GM23338 (cell line): Measurements from ENCODE around the gene DNAJB8. TPM values are rescaled to one million over a fixed set of nuclear protein-coding genes. Genes with fewer than 3 reads are reported as not detected.

ENCODE experiments used
- ATAC-seq: fragments of 200-7000 bp; cut with Tn5 transposase; 3 replicates; pipeline ENCODE4 v1.9.1; 2020
- DNase-seq: peaks from one replicate; pipeline ENCODE4 v3.0.0-alpha.2; 2015; ENCODE audit warnings: low spot score
- H2AFZ ChIP-seq: fragments of 200-600 bp; sonication (generic); 2 replicates; pipeline ENCODE4 v1.8.0; 2016; ENCODE audit warnings: antibody characterized with exemption, mild to moderate bottlenecking, moderate library complexity
- H3F3A ChIP-seq: fragments of 200-600 bp; sonication (generic); replicated peaks from 2 replicates; pipeline ENCODE4 v1.8.0; 2017; ENCODE audit warnings: antibody characterized with exemption, mixed run types, low read depth
- H3K27ac ChIP-seq: fragments of 200-600 bp; sonication (generic); 2 replicates; pipeline ENCODE4 v1.6.1; 2016; ENCODE audit warnings: low read depth
- H3K27me3 ChIP-seq: fragments of 200-600 bp; sonication (generic); 2 replicates; pipeline ENCODE4 v1.8.0; 2016; ENCODE audit warnings: mild to moderate bottlenecking, mixed run types, moderate library complexity; ENCODE audit not compliant: insufficient read depth
- H3K36me3 ChIP-seq: fragments of 200-600 bp; sonication (generic); 2 replicates; pipeline ENCODE4 v1.8.0; 2016; ENCODE audit warnings: mild to moderate bottlenecking; ENCODE audit not compliant: insufficient read depth
- H3K4me1 ChIP-seq: fragments of 200-600 bp; sonication (generic); 2 replicates; pipeline ENCODE4 v1.8.0; 2016; ENCODE audit warnings: mild to moderate bottlenecking, moderate library complexity; ENCODE audit not compliant: insufficient read depth
- H3K4me2 ChIP-seq: fragments of 200-600 bp; sonication (generic); 2 replicates; pipeline ENCODE4 v1.7.1; 2017; ENCODE audit warnings: mixed run types
- H3K4me3 ChIP-seq: fragments of 200-600 bp; sonication (generic); 2 replicates; pipeline ENCODE4 v1.6.1; 2016; ENCODE audit warnings: mixed run types
- H3K79me2 ChIP-seq: fragments of 200-600 bp; sonication (generic); replicated peaks from 2 replicates; pipeline ENCODE4 v1.8.0; 2017; ENCODE audit warnings: mild to moderate bottlenecking; ENCODE audit not compliant: insufficient read depth
- H3K9me2 ChIP-seq: fragments of 200-600 bp; sonication (generic); 2 replicates; pipeline ENCODE4 v1.8.0; 2017; ENCODE audit not compliant: insufficient read depth
- H4K20me1 ChIP-seq: fragments of 200-600 bp; sonication (generic); replicated peaks from 2 replicates; pipeline ENCODE4 v1.8.0; 2017; ENCODE audit warnings: mild to moderate bottlenecking; ENCODE audit not compliant: insufficient read depth
- H3K27ac Mint-ChIP-seq: 2 replicates; pipeline ENCODE4 v1.8.0; 2020; ENCODE audit warnings: inconsistent platforms, mild to moderate bottlenecking, moderate library complexity, mixed read lengths
- H3K27me3 Mint-ChIP-seq: 3 replicates; pipeline ENCODE4 v1.8.0; 2022; ENCODE audit warnings: low read depth, mild to moderate bottlenecking, moderate library complexity, mixed read lengths, inconsistent platforms; ENCODE audit not compliant: insufficient read depth, poor library complexity
- H3K36me3 Mint-ChIP-seq: 3 replicates; pipeline ENCODE4 v1.8.0; 2021; ENCODE audit warnings: low read depth, mild to moderate bottlenecking, inconsistent platforms, moderate library complexity, mixed read lengths
- H3K4me1 Mint-ChIP-seq: 3 replicates; pipeline ENCODE4 v1.8.0; 2020; ENCODE audit warnings: mild to moderate bottlenecking, inconsistent platforms, mixed read lengths
- H3K4me3 Mint-ChIP-seq: 3 replicates; pipeline ENCODE4 v1.8.0; 2021; ENCODE audit warnings: moderate library complexity, mild to moderate bottlenecking, inconsistent platforms, mixed read lengths
- H3K9me3 Mint-ChIP-seq: 3 replicates; pipeline ENCODE4 v1.8.0; 2020; ENCODE audit warnings: moderate library complexity, mild to moderate bottlenecking, inconsistent platforms, mixed read lengths
- CREB1 ChIP-seq: fragments of 250-450 bp; sonication (Bioruptor Pico); IDR thresholded peaks from 2 replicates; pipeline ENCODE4 v1.5.0; 2020; ENCODE audit warnings: low read depth, mild to moderate bottlenecking, moderate library complexity
- CTCF ChIP-seq, 2 experiments: fragments of 200-600 bp in 1 of 2; sonication (generic) in 1 of 2; conservative IDR thresholded peaks; 2 replicates each; pipeline versions ENCODE4 v1.5.1 to v1.6.1; 2016 to 2017; ENCODE audit warnings: antibody characterized with exemption in 2 of 2, low read depth in 2 of 2, mild to moderate bottlenecking in 2 of 2, moderate library complexity in 1 of 2
- ETS1 ChIP-seq: IDR thresholded peaks from 2 replicates; pipeline ENCODE4 v1.6.1; 2016; ENCODE audit warnings: antibody characterized with exemption
- EZH2 ChIP-seq: fragments of 200-600 bp; sonication (generic); IDR thresholded peaks from one replicate; pipeline ENCODE4 v1.8.0; 2017; ENCODE audit warnings: antibody characterized with exemption, mild to moderate bottlenecking, low read depth; ENCODE audit not compliant: unreplicated experiment
- EZH2phosphoT487 ChIP-seq: fragments of 200-600 bp; sonication (generic); IDR thresholded peaks from one replicate; pipeline ENCODE4 v1.8.1; 2018; ENCODE audit warnings: antibody characterized with exemption; ENCODE audit not compliant: unreplicated experiment
- JUNB ChIP-seq: IDR thresholded peaks from one replicate; pipeline ENCODE4 v1.6.1; 2016; ENCODE audit warnings: antibody characterized with exemption; ENCODE audit not compliant: unreplicated experiment
- NANOG ChIP-seq: IDR thresholded peaks from 2 replicates; pipeline ENCODE4 v1.6.1; 2016; ENCODE audit warnings: antibody characterized with exemption, borderline replicate concordance
- POLR2AphosphoS5 ChIP-seq: IDR thresholded peaks from 2 replicates; pipeline ENCODE4 v1.6.1; 2016; ENCODE audit warnings: antibody characterized with exemption, low read depth
- REST ChIP-seq: IDR thresholded peaks from one replicate; pipeline ENCODE4 v1.6.1; 2018; ENCODE audit warnings: antibody characterized with exemption; ENCODE audit not compliant: unreplicated experiment
- ZNF331 ChIP-seq: fragments of 250-450 bp; sonication (Bioruptor Pico); IDR thresholded peaks from 2 replicates; pipeline ENCODE4 v1.5.0; 2020; ENCODE audit warnings: low read depth, mild to moderate bottlenecking, moderate library complexity
- ZNF462 ChIP-seq: fragments of 250-450 bp; sonication (Bioruptor Pico); IDR thresholded peaks from 2 replicates; pipeline ENCODE4 v1.5.0; 2020; ENCODE audit warnings: mild to moderate bottlenecking, moderate library complexity
- polyA plus RNA-seq: library from polyadenylated mRNA; unstranded; fragments of >200 nt; fragmentation: Nextera tagmentation; extraction: Ambion mirVana; gene quantifications from 2 replicates; pipeline ENCODE4 v1.2.1, GENCODE V29; 2016
- total RNA-seq: library from RNA; depleted of rRNA; stranded (reverse); fragments of >200 nt; shearing (Covaris generic); gene quantifications from 2 replicates; pipeline ENCODE4 v1.2.3, GENCODE V29; 2014

Gene DNAJB8
- total and polyA plus RNA-seq, 2 experiments from 2014 or later: not detected

- H3K36me3 ChIP-seq: no peaks in the 10 kb centered on the region
- Mint-ChIP-seq H3K4me1 (peaks cover 17% of the 10 kb centered on the region), H3K27me3 (peaks cover 31% of the 10 kb centered on the region), H3K27ac (no peak overlapping the region), H3K4me3 (no peak overlapping the region), H3K36me3 (no peaks in the 10 kb centered on the region; the same call in 2 of the 3 replicates), H3K9me3 (no peaks in the 10 kb centered on the region; the same call in 2 of the 3 replicates)
- no peak overlapping the region for H2AFZ ChIP-seq
- H3K9me2 ChIP-seq: no peaks in the 10 kb centered on the region
- ATAC-seq (no peak), DNase-seq (no peak)
- H4K20me1 ChIP-seq: no peaks in the 10 kb centered on the region
- H3K4me1 ChIP-seq: peaks cover 5% of the 10 kb centered on the region
- TF ChIP-seq EZH2phosphoT487: no peak
- TF ChIP-seq ZNF331 (CRISPR knock-in tag): no peak
- TF ChIP-seq CREB1 (CRISPR knock-in tag): no peak
- TF ChIP-seq ZNF462 (CRISPR knock-in tag): no peak
- TF ChIP-seq ETS1: no peak
- no peak for TF ChIP-seq JUNB
- no peak for TF ChIP-seq REST
- TF ChIP-seq CTCF (conservative IDR thresholded peaks at IDR 0.05; ENCODE audit: low read depth in 2 of 2): no peak
- TF ChIP-seq POLR2AphosphoS5: no peak
- TF ChIP-seq EZH2: no peak
- no peak for TF ChIP-seq NANOG
- no peak overlapping the region for H3K27ac ChIP-seq
- H3F3A ChIP-seq: no peaks in the 10 kb centered on the region
- H3K27me3 ChIP-seq: peaks cover 24% of the 10 kb centered on the region
- no peak overlapping the region for H3K4me3 ChIP-seq
- no peak overlapping the region for H3K4me2 ChIP-seq
- no peaks in the 10 kb centered on the region for H3K79me2 ChIP-seq
These were observed 43.7 kb downstream of the DNAJB8 start for GRCh38 chr3:128422762-128423524.
